ENCODE data around the gene PLA2G1B.

PLA2G1B gene

GRCh38 chr12:120369603-120370342 is 42.2 kb upstream of the PLA2G1B start:
- TF ChIP-seq CTCF (conservative IDR thresholded peaks at IDR 0.05; ENCODE audit: low read length), result no peak
- TF ChIP-seq EZH2phosphoT487 (IDR thresholded peaks at IDR 0.05; ENCODE audit: borderline replicate concordance), result no peak
- Histone ChIP-seq H3K36me3 (ENCODE audit: insufficient read depth, low read length) (no peaks in the 10 kb centered on the region), H3K4me3 (ENCODE audit: low read length, poor library complexity, severe bottlenecking) (no peak overlapping the region), H3K9ac (ENCODE audit: low read depth, low read length, poor library complexity, severe bottlenecking) (no peak overlapping the region), H3K9me2 (replicated peaks; ENCODE audit: low read depth, low read length) (no peaks in the 10 kb centered on the region), H3K4me2 (ENCODE audit: low read depth, low read length, poor library complexity, severe bottlenecking) (no peak overlapping the region), H4K20me1 (ENCODE audit: insufficient read depth, low read length, poor library complexity, severe bottlenecking) (no peaks in the 10 kb centered on the region), H3K79me2 (ENCODE audit: insufficient read depth, low read length) (no peaks in the 10 kb centered on the region), H2AFZ (ENCODE audit: low read length) (no peak overlapping the region), H3F3A (ENCODE audit: low read depth) (no peaks in the 10 kb centered on the region), H3K9me3 (ENCODE audit: insufficient read depth, low read depth, low read length) (no peaks in the 10 kb centered on the region), H3K4me1 (ENCODE audit: insufficient read depth, low read length, poor library complexity, severe bottlenecking) (no peaks in the 10 kb centered on the region), H3K27me3 (ENCODE audit: insufficient read depth, low read length, poor library complexity, severe bottlenecking) (no peaks in the 10 kb centered on the region)

- H3K9me2 ChIP-seq (replicated peaks; ENCODE audit: low read depth, low read length), result no peaks in the 10 kb centered on the region
- no peak within 1 kb of the TSS for H2AFZ ChIP-seq (ENCODE audit: low read length)
- H3K27me3 ChIP-seq (ENCODE audit: insufficient read depth, low read length, poor library complexity, severe bottlenecking), result no peaks in the 10 kb centered on the region
- no peaks in the 10 kb centered on the region for H3K9me3 ChIP-seq (ENCODE audit: insufficient read depth, low read depth, low read length)
- H3K79me2 ChIP-seq (ENCODE audit: insufficient read depth, low read length), result no peaks in the 10 kb centered on the region
- H3K4me1 ChIP-seq (ENCODE audit: insufficient read depth, low read length, poor library complexity, severe bottlenecking), result no peaks in the 10 kb centered on the region
- no peak within 1 kb of the TSS for H3K4me3 ChIP-seq (ENCODE audit: low read length, poor library complexity, severe bottlenecking)
- no peaks in the 10 kb centered on the region for H4K20me1 ChIP-seq (ENCODE audit: insufficient read depth, low read length, poor library complexity, severe bottlenecking)
- no peak for TF ChIP-seq EZH2phosphoT487 (IDR thresholded peaks at IDR 0.05; ENCODE audit: borderline replicate concordance)
- no peak for TF ChIP-seq CTCF (conservative IDR thresholded peaks at IDR 0.05; ENCODE audit: low read length)
- H3F3A ChIP-seq (ENCODE audit: low read depth), result no peaks in the 10 kb centered on the region
- no peak within 1 kb of the TSS for H3K4me2 ChIP-seq (ENCODE audit: low read depth, low read length, poor library complexity, severe bottlenecking)
- no peak within 1 kb of the TSS for H3K9ac ChIP-seq (ENCODE audit: low read depth, low read length, poor library complexity, severe bottlenecking)
- no peaks in the 10 kb centered on the region for H3K36me3 ChIP-seq (ENCODE audit: insufficient read depth, low read length)
Observed at GRCh38 chr12:120368789-120369602, 41.4 kb upstream of the PLA2G1B start, which contains the start of gene MSI1. Gene MSI1, minus strand, starts transcription at chr12:120369164. Its CDS starts 73 bp downstream, at chr12:120369091.

- H3K27me3 ChIP-seq (ENCODE audit: insufficient read depth, low read length, poor library complexity, severe bottlenecking), result no peaks in the 10 kb centered on the region
- no peak overlapping the region for H2AFZ ChIP-seq (ENCODE audit: low read length)
- no peaks in the 10 kb centered on the region for H3F3A ChIP-seq (ENCODE audit: low read depth)
- no peak overlapping the region for H3K9ac ChIP-seq (ENCODE audit: low read depth, low read length, poor library complexity, severe bottlenecking)
- H3K4me1 ChIP-seq (ENCODE audit: insufficient read depth, low read length, poor library complexity, severe bottlenecking), result no peaks in the 10 kb centered on the region
- no peaks in the 10 kb centered on the region for H3K9me2 ChIP-seq (replicated peaks; ENCODE audit: low read depth, low read length)
- H3K79me2 ChIP-seq (ENCODE audit: insufficient read depth, low read length), result no peaks in the 10 kb centered on the region
- no peak overlapping the region for H3K4me3 ChIP-seq (ENCODE audit: low read length, poor library complexity, severe bottlenecking)
- TF ChIP-seq CTCF (conservative IDR thresholded peaks at IDR 0.05; ENCODE audit: low read length) (no peak), EZH2phosphoT487 (IDR thresholded peaks at IDR 0.05; ENCODE audit: borderline replicate concordance) (no peak)
- no peaks in the 10 kb centered on the region for H4K20me1 ChIP-seq (ENCODE audit: insufficient read depth, low read length, poor library complexity, severe bottlenecking)
- no peaks in the 10 kb centered on the region for H3K9me3 ChIP-seq (ENCODE audit: insufficient read depth, low read depth, low read length)
- no peaks in the 10 kb centered on the region for H3K36me3 ChIP-seq (ENCODE audit: insufficient read depth, low read length)
- H3K4me2 ChIP-seq (ENCODE audit: low read depth, low read length, poor library complexity, severe bottlenecking), result no peak overlapping the region
Observed at GRCh38 chr12:120367924-120368788, 40.6 kb upstream of the PLA2G1B start.

Data from Loucy (cell line).